Measurements from ENCODE around the gene HUNK.
"Not testable (repeated sequence)": the region's sequence is repeated elsewhere in the genome, so short reads cannot be mapped to it uniquely, and the experiment has no call there.

Gene HUNK

GRCh38 chr21:31921079-31921478 lies 48.3 kb downstream of the HUNK start:
- DNase-seq (ENCODE audit: low read depth, low spot score): no peak

DNA sequence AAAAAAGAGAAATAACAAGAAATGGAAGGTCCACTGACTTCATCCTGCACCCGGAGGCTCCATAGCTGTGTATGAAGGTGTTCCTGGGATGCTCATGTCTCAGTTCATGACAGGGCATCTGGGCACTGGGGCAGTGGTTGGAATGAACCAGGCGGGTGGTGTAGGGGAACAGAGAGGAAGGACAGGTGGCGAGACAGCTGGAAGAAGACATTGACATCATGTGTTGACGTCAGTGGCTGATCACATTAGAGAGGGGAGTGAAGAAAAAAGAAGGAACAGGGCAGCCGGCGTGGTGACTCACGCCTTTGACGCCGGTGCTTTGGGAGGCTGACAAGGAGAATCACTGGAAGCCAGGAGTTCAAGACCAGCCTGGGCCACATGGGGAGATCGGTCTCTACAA lies 50.1 kb downstream of the HUNK start:
- no peak for DNase-seq (ENCODE audit: low read depth, low spot score)

DNA sequence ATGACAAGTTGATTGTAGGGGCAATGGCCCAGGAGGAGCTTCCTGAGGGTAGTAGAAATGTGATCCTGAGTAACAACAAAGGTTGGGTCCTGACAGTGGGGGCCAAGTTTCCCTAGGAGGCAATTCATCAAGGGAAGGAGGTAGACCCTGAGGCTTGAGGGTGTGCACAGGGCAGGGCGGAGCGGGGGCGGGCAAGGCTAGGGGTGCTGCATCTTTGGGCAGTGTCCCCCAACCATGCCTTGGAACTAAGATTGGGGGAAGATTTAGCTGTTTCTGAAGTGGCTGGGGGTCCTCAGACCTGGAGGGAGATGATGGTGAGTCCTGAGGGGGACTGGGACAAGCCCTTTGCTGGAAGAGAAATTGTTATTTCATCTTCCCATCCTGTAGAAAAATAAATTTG lies 50.9 kb downstream of the HUNK start:
- DNase-seq (ENCODE audit: low read depth, low spot score): no peak

GRCh38 chr21:31924548-31924947 lies 51.7 kb downstream of the HUNK start:
- no peak for DNase-seq (ENCODE audit: low read depth, low spot score)

DNA sequence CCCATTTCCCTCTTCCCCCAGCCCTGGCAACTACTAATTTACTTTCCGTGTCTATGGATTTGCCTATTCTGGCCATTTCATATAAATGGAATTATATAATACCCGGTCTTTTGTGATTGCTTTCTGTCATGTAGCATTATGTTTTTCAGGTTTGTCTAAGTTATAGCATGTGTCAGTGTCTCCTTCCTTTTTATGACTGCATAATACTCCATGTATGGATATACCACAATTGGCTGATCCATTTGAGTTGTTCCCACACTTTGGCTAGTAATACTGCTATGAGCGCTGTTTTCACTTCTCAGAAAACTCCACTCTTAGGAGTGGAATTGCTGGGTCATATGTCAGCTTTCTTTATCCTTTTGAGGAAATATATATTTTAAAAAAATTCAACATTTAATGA lies 53.7 kb downstream of the HUNK start:
- no peak for DNase-seq (ENCODE audit: low read depth, low spot score)

- no peak for DNase-seq (ENCODE audit: low read depth, low spot score)
Observed at GRCh38 chr21:31927689-31928353, 55.0 kb downstream of the HUNK start.

DNA sequence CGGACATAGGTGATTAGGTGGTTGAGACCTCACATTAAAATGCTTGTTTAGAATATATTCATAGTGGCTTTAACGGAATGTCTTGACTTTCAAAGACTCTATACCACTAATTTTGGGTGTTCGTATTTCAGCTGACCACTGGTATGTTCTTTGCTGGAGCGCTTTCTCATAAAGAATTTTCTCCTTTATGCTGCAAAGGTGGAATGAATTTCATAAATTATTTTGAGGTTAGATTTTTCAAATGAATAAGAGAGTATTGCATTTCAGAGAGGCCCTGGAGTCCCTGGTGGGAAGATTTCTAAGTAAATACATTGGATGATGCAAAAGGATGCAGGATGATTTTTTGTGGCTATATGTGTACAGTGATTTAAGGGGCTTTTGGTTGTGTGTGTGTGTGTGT lies 55.8 kb downstream of the HUNK start:
- no peak for DNase-seq (ENCODE audit: low read depth, low spot score)

DNA sequence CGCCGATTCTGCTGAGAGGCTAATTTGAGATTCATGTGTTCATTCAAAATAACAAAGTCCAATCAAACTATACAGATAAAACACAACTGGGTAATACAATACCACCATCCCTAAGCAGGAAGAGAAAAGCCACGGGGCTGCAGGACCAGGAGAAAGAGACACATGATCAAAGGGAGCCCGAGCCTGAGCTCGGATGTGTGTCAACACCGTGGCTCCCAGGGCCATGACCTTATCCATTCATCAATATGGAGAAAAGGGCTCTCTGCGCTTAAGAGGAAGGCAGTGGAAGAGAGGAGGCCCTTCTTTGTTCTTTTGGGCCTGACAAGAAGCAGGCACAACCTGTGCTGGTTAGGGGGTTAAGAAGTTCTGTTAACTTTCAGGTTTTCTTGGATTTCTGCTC lies 56.7 kb downstream of the HUNK start:
- no peak for DNase-seq (ENCODE audit: low read depth, low spot score)

DNA sequence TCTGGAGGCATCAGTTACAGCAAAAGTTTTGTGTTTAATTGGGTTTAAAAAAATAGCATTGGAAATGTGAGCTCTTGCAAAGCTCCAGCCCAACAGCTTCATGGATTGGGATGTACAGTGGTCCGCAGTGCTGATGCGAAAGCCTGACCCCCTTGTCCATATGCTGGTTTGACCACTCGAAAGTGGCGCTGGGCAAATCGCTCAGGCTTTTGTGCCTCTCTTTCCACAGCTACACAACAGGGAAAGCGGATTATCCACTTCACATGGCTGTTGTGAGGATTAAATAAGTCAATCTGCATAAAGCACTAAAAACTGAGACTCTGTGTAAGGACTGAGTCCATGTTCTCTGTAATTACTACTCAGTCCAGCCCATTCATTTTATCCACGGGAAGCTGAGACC lies 57.2 kb downstream of the HUNK start:
- no peak for DNase-seq (ENCODE audit: low read depth, low spot score)

GRCh38 chr21:31931644-31932469 lies 59.0 kb downstream of the HUNK start:
- DNase-seq (ENCODE audit: low read depth, low spot score): no peak

DNA sequence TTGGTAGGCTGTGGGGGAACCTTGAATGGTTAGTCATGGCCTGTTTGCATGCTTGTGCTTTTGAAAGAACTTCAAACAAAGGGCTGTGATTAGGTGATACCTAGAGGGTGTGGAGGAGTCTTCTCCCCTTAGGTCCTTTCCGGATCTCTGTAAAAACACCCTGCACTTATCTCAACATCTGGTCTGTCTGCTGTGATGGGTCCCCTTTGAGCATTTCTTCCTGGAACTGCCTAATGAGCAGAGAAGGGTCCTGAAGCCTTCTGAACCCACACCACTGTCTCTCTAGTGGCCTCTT lies 59.6 kb downstream of the HUNK start:
- no peak for DNase-seq (ENCODE audit: low read depth, low spot score)

DNA sequence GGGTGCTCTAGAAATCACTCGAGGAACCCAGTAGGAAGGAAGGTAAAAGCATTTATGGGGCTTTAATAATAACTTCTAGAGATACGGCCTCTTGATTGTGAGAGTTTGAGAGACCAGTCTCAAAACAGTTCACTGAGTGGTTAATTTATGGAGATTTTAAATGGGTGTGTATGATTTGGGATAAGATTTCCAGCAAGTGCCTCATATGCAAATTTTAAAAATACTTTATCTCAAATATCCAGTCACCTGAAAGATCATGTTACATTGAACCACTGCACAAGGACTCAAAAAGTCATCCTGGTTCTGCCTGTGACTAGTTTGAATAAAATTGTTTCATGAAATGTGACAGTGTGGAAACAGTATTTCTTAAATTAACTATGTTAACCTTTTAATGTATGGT lies 64.5 kb downstream of the HUNK start:
- no peak for DNase-seq (ENCODE audit: low read depth, low spot score)

DNA sequence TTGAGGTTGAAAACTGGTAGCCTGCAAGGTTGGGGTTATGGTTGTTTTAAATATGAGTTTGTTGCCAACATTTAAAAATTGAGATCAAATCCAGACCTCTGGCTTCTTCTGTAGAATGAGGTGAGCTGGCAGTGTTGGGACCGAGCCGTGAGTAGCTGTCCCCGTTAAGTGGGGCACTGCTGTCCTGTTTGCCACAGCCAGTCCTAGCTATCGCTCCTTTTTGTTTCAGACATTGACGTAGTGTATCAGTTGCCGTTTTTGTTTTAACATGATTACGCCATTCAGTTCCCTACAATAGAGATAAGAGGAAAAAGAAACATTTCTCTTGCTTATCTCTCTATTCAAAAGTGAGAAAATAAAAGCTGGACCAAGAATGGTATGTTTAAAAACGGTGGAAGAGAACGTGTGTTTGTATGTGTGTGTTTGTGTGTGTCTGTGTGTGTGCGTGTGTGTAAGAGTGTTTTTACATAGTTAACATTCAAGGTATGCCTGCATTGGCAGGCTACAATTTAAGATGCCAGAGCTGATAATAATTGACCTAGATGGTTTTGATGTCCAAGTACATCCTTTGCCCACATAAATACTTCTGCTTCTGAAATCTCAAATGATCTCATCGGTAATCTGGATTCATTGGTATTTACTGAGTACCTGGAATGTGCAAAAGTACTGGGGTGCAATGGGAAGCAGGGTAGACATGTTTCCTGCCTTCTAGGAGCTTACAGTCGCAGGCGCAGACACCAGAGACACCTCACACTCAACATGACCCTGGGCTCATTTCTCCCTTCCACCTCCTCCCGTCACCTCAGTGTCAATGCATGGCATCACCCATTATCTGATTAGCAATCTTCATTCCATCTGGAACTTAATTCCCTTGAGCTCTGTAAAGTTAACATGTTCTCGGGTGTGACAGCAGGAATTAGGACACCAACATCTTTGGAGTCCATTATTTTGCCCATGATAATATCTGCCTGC lies 65.8 kb downstream of the HUNK start:
- no peak for DNase-seq (ENCODE audit: low read depth, low spot score)

GRCh38 chr21:31941694-31942093 lies 68.9 kb downstream of the HUNK start:
- DNase-seq (ENCODE audit: low read depth, low spot score): no peak

DNA sequence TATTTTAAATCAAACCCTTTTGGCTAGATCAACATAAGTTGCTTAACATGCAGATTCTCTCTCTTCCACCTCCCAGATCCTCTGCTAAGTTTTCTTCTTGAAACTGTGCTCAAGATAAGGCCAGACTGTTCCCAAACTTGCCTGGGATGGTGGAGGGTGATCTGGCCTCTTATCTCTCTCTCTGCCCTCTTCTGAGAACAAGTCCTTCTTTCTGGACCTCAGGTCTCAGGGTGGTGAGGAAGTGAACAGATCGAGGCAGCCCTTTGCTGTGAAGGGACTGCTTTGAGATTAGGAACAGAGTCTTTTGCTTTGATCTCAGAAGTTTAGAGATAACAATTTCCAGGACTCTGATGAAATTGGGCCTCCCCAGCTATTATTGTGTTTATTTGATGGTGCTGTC lies 70.7 kb downstream of the HUNK start:
- no peak for DNase-seq (ENCODE audit: low read depth, low spot score)

GRCh38 chr21:31945141-31945540 lies 72.3 kb downstream of the HUNK start:
- DNase-seq (ENCODE audit: low read depth, low spot score): no peak

DNA sequence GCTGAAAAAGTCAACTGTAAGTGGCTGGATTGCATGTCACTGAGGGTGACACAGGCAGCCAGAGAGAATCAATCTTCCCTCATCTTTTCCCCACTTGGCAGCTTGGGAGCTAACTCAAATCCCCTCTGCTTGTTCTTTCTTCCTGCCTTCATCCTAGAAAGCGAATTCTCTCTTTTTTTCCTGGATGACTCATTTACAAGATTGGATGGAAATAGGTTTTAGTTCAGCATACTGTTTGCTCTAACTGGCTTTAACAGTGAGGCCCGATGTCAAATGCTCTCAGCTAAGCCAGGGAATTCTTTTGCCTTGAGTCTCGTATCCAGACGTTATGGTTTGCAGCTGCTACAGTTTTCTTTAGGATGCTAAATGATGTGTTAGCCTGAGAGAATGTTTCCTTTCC lies 72.7 kb downstream of the HUNK start:
- no peak for DNase-seq (ENCODE audit: low read depth, low spot score)

DNA sequence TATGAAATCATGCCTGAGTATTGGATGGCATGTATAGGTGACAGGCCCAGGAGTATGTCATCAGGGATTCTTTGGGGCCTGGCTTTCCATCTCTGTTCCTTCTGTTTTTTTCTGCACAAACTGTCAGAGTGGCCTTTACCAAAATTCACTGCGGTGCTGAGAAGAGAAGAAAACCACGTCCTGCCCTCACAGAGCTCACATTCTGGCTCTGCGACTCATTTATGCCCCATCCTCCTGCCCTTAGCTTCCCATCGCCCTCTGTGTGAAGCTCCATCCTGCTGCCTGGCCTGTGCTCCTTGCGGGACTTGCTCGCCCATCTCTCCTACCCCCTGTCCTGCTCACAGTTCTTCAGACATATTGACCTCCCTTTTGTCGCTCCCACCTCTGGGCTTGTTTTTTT lies 73.4 kb downstream of the HUNK start:
- DNase-seq (ENCODE audit: low read depth, low spot score): no peak

DNA sequence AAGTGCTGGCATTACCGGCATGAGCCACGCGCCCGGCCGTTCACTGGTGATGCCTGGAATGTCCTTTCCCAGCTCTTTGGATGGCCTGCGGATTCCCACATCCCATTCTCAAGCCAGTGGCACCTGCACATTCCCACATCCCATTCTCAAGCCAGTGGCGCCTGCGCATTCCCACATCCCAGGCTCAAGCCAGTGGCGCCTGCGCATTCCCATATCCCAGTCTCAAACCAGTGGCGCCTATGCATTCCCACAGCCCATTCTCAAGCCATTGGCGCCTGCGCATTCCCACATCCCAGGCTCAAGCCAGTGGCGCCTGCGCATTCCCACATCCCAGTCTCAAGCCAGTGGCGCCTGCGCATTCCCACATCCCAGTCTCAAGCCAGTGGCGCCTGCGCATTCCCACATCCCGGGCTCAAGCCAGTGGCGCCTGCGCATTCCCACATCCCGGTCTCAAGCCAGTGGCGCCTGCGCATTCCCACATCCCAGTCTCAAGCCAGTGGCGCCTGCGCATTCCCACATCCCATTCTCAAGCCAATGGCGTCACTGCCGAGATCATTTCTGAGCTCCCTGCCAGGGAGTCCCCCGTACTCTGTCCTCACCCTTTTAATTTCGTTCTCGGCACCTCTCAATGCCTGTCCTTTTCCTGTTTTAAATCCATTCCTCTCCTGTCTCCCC lies 74.2 kb downstream of the HUNK start:
- not testable (repeated sequence) for DNase-seq (ENCODE audit: low read depth, low spot score)

GRCh38 chr21:31948676-31949075 lies 75.9 kb downstream of the HUNK start:
- no peak for DNase-seq (ENCODE audit: low read depth, low spot score)

GRCh38 chr21:31952828-31953227 lies 80.0 kb downstream of the HUNK start:
- no peak for DNase-seq (ENCODE audit: low read depth, low spot score)

DNA sequence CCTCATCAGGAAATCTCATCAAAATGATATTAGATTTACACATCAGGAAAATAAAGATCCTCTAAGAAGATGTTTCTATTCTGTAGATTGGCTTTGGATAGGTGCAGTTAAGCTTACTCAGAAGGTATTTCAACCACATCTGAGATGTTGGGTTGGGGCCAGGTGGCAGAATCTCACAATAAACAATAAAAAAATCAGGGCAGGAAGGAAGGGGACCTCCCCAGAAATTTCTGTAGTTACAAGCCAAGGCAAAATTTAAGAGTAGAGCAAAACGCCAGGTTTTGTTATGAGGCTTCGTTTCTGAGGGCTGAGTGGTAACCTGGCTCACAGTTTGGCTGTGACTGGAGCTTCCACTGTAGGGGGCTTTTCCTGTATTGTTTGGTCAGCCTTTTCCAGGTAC lies 84.8 kb downstream of the HUNK start:
- DNase-seq (ENCODE audit: low read depth, low spot score): no peak

Measured in activated naive CD8-positive, alpha-beta T cell treated with anti-CD3 and anti-CD28 coated beads, Interleukin-2, amount 50 U/mL, for 16 hours (primary cell).